GM18505 (cell line): ENCODE results near the gene PSRC1.

ENCODE experiments used
- ATAC-seq: cut with Tn5 transposase; IDR thresholded peaks from one replicate; pipeline ENCODE4 v1.9.1; 2021; ENCODE audit not compliant: unreplicated experiment
- POLR2A ChIP-seq: IDR thresholded peaks from 4 replicates; pipeline ENCODE4 v1.6.1; 2011; ENCODE audit warnings: borderline replicate concordance; ENCODE audit not compliant: insufficient read depth, insufficient read length; ENCODE audit errors: extremely low read depth

PSRC1 gene

DNA sequence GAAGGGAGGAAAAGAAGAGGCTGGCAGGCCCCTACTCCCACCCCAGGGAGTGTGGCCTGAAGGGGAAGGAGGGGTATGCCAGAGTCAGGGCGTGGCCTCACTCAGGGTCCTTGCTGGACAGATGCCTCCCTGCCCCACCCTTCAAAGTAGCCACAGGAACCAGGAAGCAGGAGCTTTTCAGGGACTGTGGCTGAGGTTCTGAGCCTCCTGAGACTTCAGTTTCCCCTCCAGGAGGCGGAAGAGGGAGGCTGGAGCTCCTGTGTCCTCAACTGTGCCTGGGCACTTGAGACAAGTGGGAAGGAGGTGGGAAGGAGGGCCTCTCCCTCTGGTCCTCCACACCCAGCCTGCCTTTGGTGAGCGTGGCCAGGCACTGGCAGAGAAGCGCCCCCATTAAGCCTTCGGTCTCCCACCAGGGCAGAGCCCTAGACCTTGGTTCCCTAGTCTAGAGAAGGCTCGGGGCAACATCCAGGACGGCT, 28.3 kb downstream of the PSRC1 start:
- ATAC-seq = no peak
- no peak for TF ChIP-seq POLR2A

GRCh38 chr1:109253803-109254620, 28.9 kb downstream of the PSRC1 start:
- TF ChIP-seq POLR2A = no peak
- no peak for ATAC-seq

DNA sequence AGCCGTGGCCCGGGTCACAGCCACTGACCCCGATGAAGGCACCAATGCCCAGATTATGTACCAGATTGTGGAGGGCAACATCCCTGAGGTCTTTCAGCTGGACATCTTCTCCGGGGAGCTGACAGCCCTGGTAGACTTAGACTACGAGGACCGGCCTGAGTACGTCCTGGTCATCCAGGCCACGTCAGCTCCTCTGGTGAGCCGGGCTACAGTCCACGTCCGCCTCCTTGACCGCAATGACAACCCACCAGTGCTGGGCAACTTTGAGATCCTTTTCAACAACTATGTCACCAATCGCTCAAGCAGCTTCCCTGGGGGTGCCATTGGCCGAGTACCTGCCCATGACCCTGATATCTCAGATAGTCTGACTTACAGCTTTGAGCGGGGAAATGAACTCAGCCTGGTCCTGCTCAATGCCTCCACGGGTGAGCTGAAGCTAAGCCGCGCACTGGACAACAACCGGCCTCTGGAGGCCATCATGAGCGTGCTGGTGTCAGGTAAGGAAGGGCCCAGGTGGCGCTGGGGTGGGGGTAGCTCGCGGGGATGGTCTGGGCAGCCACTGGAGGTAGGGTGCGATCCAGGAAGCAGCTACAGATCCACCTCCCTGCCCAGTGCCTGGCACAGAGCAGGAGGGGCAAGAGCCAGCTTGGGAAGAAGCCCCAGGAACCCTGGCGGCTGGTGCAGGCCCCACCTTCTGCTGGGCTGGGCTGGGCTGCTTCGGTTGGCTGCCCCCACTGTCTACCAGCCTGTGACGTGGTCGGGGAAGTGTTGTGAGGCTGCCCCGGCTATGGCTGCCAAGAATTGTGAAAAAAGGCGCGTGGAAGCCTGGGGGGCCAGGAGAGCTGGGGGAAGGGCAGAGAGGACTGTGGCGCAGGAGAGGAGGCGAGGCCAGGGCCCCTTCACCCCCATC, 29.8 kb downstream of the PSRC1 start:
- no peak for ATAC-seq
- no peak for TF ChIP-seq POLR2A

- no peak for TF ChIP-seq POLR2A
- no peak for ATAC-seq
Measured at GRCh38 chr1:109252167-109252892, 30.6 kb downstream of the PSRC1 start.

GRCh38 chr1:109251277-109252166, 31.4 kb downstream of the PSRC1 start:
- TF ChIP-seq POLR2A = no peak
- no peak for ATAC-seq

- ATAC-seq = no peak
- TF ChIP-seq POLR2A = no peak
Measured at GRCh38 chr1:109250454-109251276, 32.3 kb downstream of the PSRC1 start.

DNA sequence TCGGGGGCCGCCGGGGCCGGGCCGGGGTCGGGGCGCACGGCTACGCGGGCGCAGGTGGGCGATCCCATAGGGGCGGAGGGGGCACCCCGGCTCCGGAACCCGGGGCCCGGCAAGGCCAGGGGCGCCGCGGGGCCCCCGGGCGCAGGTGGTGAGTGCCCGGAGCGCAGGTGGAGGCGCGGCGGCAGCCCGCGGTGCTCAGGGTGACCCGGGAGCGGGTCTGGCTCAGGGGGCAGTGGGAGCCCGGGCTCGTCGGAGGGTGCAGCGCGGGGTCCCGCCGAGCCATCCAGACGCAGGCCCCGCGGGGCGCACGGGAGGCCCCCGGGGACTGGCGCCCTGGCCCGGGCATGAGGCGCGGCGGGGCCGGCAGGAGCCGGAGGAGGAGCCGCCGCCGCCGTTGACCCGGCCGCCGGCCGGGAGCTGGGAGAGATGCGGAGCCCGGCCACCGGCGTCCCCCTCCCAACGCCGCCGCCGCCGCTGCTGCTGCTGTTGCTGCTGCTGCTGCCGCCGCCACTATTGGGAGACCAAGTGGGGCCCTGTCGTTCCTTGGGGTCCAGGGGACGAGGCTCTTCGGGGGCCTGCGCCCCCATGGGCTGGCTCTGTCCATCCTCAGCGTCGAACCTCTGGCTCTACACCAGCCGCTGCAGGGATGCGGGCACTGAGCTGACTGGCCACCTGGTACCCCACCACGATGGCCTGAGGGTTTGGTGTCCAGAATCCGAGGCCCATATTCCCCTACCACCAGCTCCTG, 33.1 kb downstream of the PSRC1 start:
- TF ChIP-seq POLR2A = no peak
- peak; percentile 30 for ATAC-seq

DNA sequence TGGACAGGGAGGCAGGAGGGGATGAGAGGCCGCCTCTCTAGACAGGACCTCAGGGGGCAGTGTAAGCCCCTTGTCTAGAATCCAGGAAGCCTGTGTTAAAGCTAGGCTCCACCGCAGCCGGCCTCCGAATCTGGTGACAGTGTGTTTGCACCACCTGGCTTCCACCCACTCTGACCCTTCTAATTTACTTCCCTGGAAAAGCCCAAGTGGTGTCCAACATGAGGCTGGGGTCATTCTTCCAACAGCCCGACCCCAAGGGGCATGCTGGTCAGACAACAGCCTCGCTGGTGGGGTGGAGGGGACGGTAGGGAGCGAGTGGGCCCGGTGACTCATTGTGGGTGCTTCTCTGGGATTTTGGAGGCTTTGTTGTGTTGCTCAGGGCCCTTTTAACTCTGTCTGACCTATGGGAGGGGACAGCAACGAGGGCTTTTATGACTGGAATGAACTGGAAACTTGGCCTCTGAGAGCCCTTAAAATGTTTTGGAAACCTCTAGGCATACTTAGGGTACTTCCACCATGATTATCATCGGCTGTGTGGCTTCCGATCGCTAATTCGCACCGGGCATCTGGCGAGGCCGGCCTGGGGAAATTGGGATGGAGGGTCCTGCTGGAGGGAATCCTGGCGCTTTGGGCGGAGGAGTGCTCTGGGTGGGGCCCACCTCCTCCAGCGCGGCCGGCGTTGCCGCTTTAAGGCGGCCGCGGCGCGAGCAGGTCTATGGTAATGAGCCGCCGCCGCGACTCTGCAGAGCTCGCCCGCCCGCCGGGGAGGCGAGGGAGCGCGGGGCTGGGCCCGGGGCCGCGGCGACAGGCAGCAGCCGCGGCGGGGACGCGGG, 33.9 kb downstream of the PSRC1 start, which contains the start of gene CELSR2:
CELSR2 (plus strand) TSS at position 743 of the 833 bp plus-strand sequence. CDS start 541 bp downstream, outside the sequence.
- ATAC-seq = peak; percentile 84
- no peak for TF ChIP-seq POLR2A

DNA sequence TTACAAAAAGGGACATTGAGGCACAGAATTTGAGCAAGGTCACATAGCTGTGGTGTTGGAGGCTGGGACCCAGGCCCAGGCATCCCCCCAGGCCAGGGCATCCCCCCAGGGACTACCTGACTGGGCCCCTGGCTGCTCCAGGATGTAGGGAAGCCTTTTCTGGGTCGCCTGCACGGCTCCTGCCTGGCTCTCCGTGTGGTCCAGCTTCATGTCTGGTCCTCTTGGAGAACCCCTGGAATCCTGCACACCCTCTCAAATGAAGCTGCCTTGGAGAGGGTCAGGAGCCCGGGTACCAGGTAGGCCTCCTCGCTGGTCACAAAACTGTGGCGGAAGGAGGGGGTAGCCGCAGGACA, 34.5 kb downstream of the PSRC1 start:
- no peak for ATAC-seq
- no peak for TF ChIP-seq POLR2A
